HepG2 (cell line): ENCODE data around the gene DCAF8. TPM values are rescaled to one million over a fixed set of nuclear protein-coding genes. Genes with fewer than 3 reads are reported as not detected.

Source experiments
- ATAC-seq: fragments of 200-7000 bp; cut with Tn5 transposase; 3 replicates; pipeline ENCODE4 v1.9.1; 2020; ENCODE audit warnings: mild to moderate bottlenecking, moderate library complexity
- BruUV-seq: library from RNA; stranded (reverse); fragments of 400-500 nt; replicated peaks from 2 replicates; lab custom pipeline; 2021; lab: Mats Ljungman, UMichigan
- CTCF ChIA-PET: fragments of 300-600 bp; formaldehyde crosslinking; extraction: SDS; loops from one replicate; lab custom pipeline; 2021; ENCODE audit warnings: low total read pairs, inconsistent platforms, low intra/inter-chr PET ratio; lab: Yijun Ruan, JAX
- POLR2A ChIA-PET: fragments of 350-600 bp; sonication (Branson Sonifier 250); formaldehyde crosslinking; loops from one replicate; lab custom pipeline; 2020; ENCODE audit warnings: antibody characterized with exemption, inconsistent platforms; lab: Yijun Ruan, JAX
- DNase-seq: peaks from one replicate; pipeline ENCODE4 v3.0.0-alpha.2; 2015; ENCODE audit warnings: low spot score
- FAIRE-seq: peaks from 3 replicates; lab custom pipeline; 2011; peaks lifted over from hg19 to GRCh38; lab: Jason Lieb, UNC
- H2AFZ ChIP-seq: one replicate; pipeline ENCODE4 v1.6.1; 2011; ENCODE audit warnings: low read length, inconsistent platforms
- H3K27ac ChIP-seq: fragments of 300-600 bp; 3 replicates; pipeline ENCODE4 v1.8.0; 2011; ENCODE audit warnings: mixed run types, mild to moderate bottlenecking, mixed read lengths, low read length, inconsistent platforms; ENCODE audit not compliant: insufficient read depth; ENCODE audit errors: extremely low read length
- H3K27me3 ChIP-seq, 2 experiments: fragments of 200-600 bp in 1 of 2; 2 replicates in 1 of 2; 3 replicates in 1 of 2; pipeline versions ENCODE4 v1.6.0 to v1.8.0; 2011; ENCODE audit warnings: low read length in 2 of 2, mild to moderate bottlenecking in 2 of 2, moderate library complexity in 2 of 2, inconsistent platforms in 1 of 2; ENCODE audit not compliant: insufficient read depth in 2 of 2, control insufficient read depth in 1 of 2
- H3K36me3 ChIP-seq, 2 experiments: fragments of 200-600 bp in 1 of 2; replicated peaks in 1 of 2; 2 replicates in 1 of 2; 3 replicates in 1 of 2; pipeline versions ENCODE4 v1.5.1 to v1.8.0; 2011; ENCODE audit warnings: low read length in 2 of 2, inconsistent platforms in 1 of 2; ENCODE audit not compliant: insufficient read depth in 2 of 2, control insufficient read depth in 1 of 2
- H3K4me1 ChIP-seq: 2 replicates; pipeline ENCODE4 v1.5.1; 2012; ENCODE audit warnings: low read length, inconsistent platforms; ENCODE audit not compliant: insufficient read depth
- H3K4me2 ChIP-seq: 2 replicates; pipeline ENCODE4 v1.6.0; 2011; ENCODE audit warnings: low read depth, low read length, inconsistent platforms
- H3K4me3 ChIP-seq, 3 experiments: fragments of 200-600 bp in 1 of 3; sonication (generic), shearing (Covaris generic) in 1 of 3; replicated peaks in 1 of 3; 2 replicates each; pipeline ENCODE4 v1.5.1; 2011 to 2016; ENCODE audit warnings: low read length in 3 of 3, inconsistent platforms in 2 of 3, low read depth in 2 of 3, mild to moderate bottlenecking in 2 of 3, control low read depth in 1 of 3, mixed read lengths in 1 of 3; ENCODE audit not compliant: insufficient read depth in 1 of 3
- H3K79me2 ChIP-seq: one replicate; pipeline ENCODE4 v1.6.1; 2011; ENCODE audit warnings: low read length, inconsistent platforms; ENCODE audit not compliant: insufficient read depth
- H3K9ac ChIP-seq: 2 replicates; pipeline ENCODE4 v1.6.0; 2011; ENCODE audit warnings: mild to moderate bottlenecking, low read depth, low read length, inconsistent platforms; ENCODE audit not compliant: insufficient read depth
- H3K9me3 ChIP-seq: 2 replicates; pipeline ENCODE4 v1.5.1; 2012; ENCODE audit warnings: mild to moderate bottlenecking, low read length
- H4K20me1 ChIP-seq: 2 replicates; pipeline ENCODE4 v1.6.0; 2011; ENCODE audit warnings: inconsistent platforms, mild to moderate bottlenecking, low read length, moderate library complexity; ENCODE audit not compliant: insufficient read depth
- ARID3A ChIP-seq: IDR thresholded peaks from 2 replicates; pipeline ENCODE4 v1.6.1; 2012; ENCODE audit warnings: low read depth, low read length, improper control_type of control experiment
- GFI1 ChIP-seq: sonication (generic); formaldehyde crosslinking; IDR thresholded peaks from 2 replicates; pipeline ENCODE4 v1.5.0; 2020; ENCODE audit warnings: missing genetic modification reagents, mild to moderate bottlenecking, borderline replicate concordance
- GZF1 ChIP-seq: sonication (generic); formaldehyde crosslinking; IDR thresholded peaks from 2 replicates; pipeline ENCODE4 v1.5.1; 2020; ENCODE audit warnings: mild to moderate bottlenecking, missing genetic modification reagents
- HNF4A ChIP-seq: sonication (generic); formaldehyde crosslinking; IDR thresholded peaks from 2 replicates; pipeline ENCODE4 v1.4.0; 2020; ENCODE audit warnings: missing genetic modification reagents
- HNRNPL ChIP-seq: fragments of 200-400 bp; formaldehyde crosslinking; IDR thresholded peaks from 2 replicates; pipeline ENCODE4 v1.6.1; 2017; ENCODE audit warnings: mild to moderate bottlenecking, low read depth, low read length
- KAT7 ChIP-seq: IDR thresholded peaks from 2 replicates; pipeline ENCODE4 v1.6.1; 2018; ENCODE audit warnings: borderline replicate concordance, missing compliant biosample characterization
- KMT2A ChIP-seq: sonication (generic); formaldehyde crosslinking; IDR thresholded peaks from 2 replicates; pipeline ENCODE4 v1.4.0; 2020; ENCODE audit warnings: missing genetic modification reagents
- RBM22 ChIP-seq: fragments of 200-400 bp; formaldehyde crosslinking; optimal IDR thresholded peaks from 2 replicates; pipeline ENCODE3; 2017; ENCODE audit warnings: mild to moderate bottlenecking, low read length, moderate library complexity
- SMAD3 ChIP-seq: sonication (generic); formaldehyde crosslinking; IDR thresholded peaks from 2 replicates; pipeline ENCODE4 v1.4.0; 2020; ENCODE audit warnings: missing genetic modification reagents
- ZBTB33 ChIP-seq: sonication (generic); formaldehyde crosslinking; IDR thresholded peaks from 2 replicates; pipeline ENCODE4 v1.4.0; 2020; ENCODE audit warnings: missing genetic modification reagents
- ZFP91 ChIP-seq: sonication (generic); formaldehyde crosslinking; IDR thresholded peaks from 2 replicates; pipeline ENCODE4 v1.9.0; 2022; ENCODE audit warnings: missing genetic modification reagents, mild to moderate bottlenecking, borderline replicate concordance
- ZFY ChIP-seq: sonication (generic); formaldehyde crosslinking; IDR thresholded peaks from 2 replicates; pipeline ENCODE4 v1.4.0; 2020; ENCODE audit warnings: missing genetic modification reagents
- ZIK1 ChIP-seq: sonication (generic); formaldehyde crosslinking; IDR thresholded peaks from 2 replicates; pipeline ENCODE4 v1.5.0; 2020; ENCODE audit warnings: mild to moderate bottlenecking, low read depth, missing genetic modification reagents, borderline replicate concordance
- ZNF260 ChIP-seq: sonication (generic); formaldehyde crosslinking; IDR thresholded peaks from 2 replicates; pipeline ENCODE4 v1.4.0; 2020; ENCODE audit warnings: missing genetic modification reagents, low read depth, mild to moderate bottlenecking, borderline replicate concordance
- ZNF292 ChIP-seq: sonication (generic); formaldehyde crosslinking; IDR thresholded peaks from 2 replicates; pipeline ENCODE4 v1.8.1; 2022; ENCODE audit warnings: mild to moderate bottlenecking, low read depth, missing genetic modification reagents, borderline replicate concordance
- ZNF672 ChIP-seq: sonication (generic); formaldehyde crosslinking; IDR thresholded peaks from 2 replicates; pipeline ENCODE4 v1.8.1; 2022; ENCODE audit warnings: missing genetic modification reagents
- ZNF768 ChIP-seq: sonication (generic); formaldehyde crosslinking; IDR thresholded peaks from 2 replicates; pipeline ENCODE4 v1.4.0; 2020; ENCODE audit warnings: missing genetic modification reagents
- ZNF775 ChIP-seq: sonication (generic); formaldehyde crosslinking; IDR thresholded peaks from 2 replicates; pipeline ENCODE4 v1.4.0; 2020; ENCODE audit warnings: missing genetic modification reagents, mild to moderate bottlenecking, moderate library complexity, borderline replicate concordance
- WGBS: methylation state at CpG from one replicate; pipeline ENCODE4 v1.1.6; 2017; ENCODE audit warnings: low lambda C conversion rate; 5-methylcytosine and 5-hydroxymethylcytosine counted together
- in situ Hi-C: cut with HindIII; loops from 2 replicates; pipeline ENCODE4 v1.10.0; 2017; ENCODE audit warnings: low pct_unique_long_range_greater_than_20kb; ENCODE audit not compliant: extremely low pct_ligation_motif_present
- intact Hi-C: fragments of 100-400 bp; cut with micrococcal nuclease; formaldehyde crosslinking; loops from one replicate; pipeline ENCODE4 v1.10.0; 2022; ENCODE audit not compliant: unreplicated experiment
- polyA plus RNA-seq, 8 experiments: library from polyadenylated mRNA; depleted of rRNA in 3 of 8; stranded (reverse) in 7 of 8; unstranded in 1 of 8; fragments of >200 nt; fragmentation: Illumina TruSeq in 4 of 8; extraction: Trizol in 4 of 8; gene quantifications; 2 replicates each; pipeline versions ENCODE4 v1.2.1 to v1.2.3, GENCODE V29; 2011 to 2016; ENCODE audit warnings: low read depth in 4 of 8, missing spikeins in 1 of 8, mixed read lengths in 1 of 8; ENCODE audit not compliant: insufficient read depth in 1 of 8
- total RNA-seq, 5 experiments: library from RNA; depleted of rRNA; stranded (reverse); fragments of >200 nt; fragmentation: Illumina TruSeq; extraction: Trizol; gene quantifications; 2 replicates each; pipeline ENCODE4 v1.2.3, GENCODE V29; 2016; ENCODE audit warnings: low read depth in 1 of 5

Gene DCAF8
- total and polyA plus RNA-seq, 2 of the 13 experiments (the other 11 are each of a cell fraction or from before 2014, with no cell fraction given), result 73.4 to 79.8 TPM

- WGBS, result 90% methylated on average over 10 of the region's 10 CpGs
- no peak for FAIRE-seq
- H3K36me3 ChIP-seq, result peaks cover 45 to 78% of the 10 kb centered on the region in 2 experiments
Measured at GRCh38 chr1:160217481-160218051, 44.8 kb downstream of the DCAF8 start.

More at GRCh38 chr1:160217481-160218051, 44.8 kb downstream of the DCAF8 start:
- no peak overlapping the region for H2AFZ ChIP-seq
- H3K79me2 ChIP-seq, result no peaks in the 10 kb centered on the region
- intact Hi-C loops, result loop anchor here (5.0 kb wide), 1 partner anchor 35 kb away; no protein-coding TSS in a partner anchor
- H4K20me1 ChIP-seq, result no peaks in the 10 kb centered on the region; the same call in 1 of the 2 replicates
- H3K27ac ChIP-seq, result no peak overlapping the region
- ChIA-PET POLR2A (interaction anchor here (1.0 kb wide), 1 partner anchor 45 kb away, joined by 3 read pairs; the partner anchor contains the start of gene DCAF8), CTCF (no interaction called here)
- H3K9me3 ChIP-seq, result no peaks in the 10 kb centered on the region
- no peak overlapping the region for H3K4me2 ChIP-seq
- H3K9ac ChIP-seq, result no peak overlapping the region
- no TSS peak for BruUV-seq
- ATAC-seq, result no peak
- TF ChIP-seq ARID3A, result no peak
- no peak for TF ChIP-seq GZF1
- no peak for TF ChIP-seq ZNF292 (CRISPR knock-in tag)
- TF ChIP-seq ZNF672, result no peak
- TF ChIP-seq ZNF260, result no peak
- TF ChIP-seq ZNF775 (CRISPR knock-in tag), result no peak
- no peak for TF ChIP-seq ZNF768 (CRISPR knock-in tag)
- no peak for TF ChIP-seq ZIK1
- no peak for TF ChIP-seq GFI1 (CRISPR knock-in tag)
- TF ChIP-seq ZBTB33, result 0 out of 2 replicates have a peak, but pooled peaks have one; percentile 22
- TF ChIP-seq HNRNPL, result 0 out of 2 replicates have a peak, but pooled peaks have one; percentile 48
- TF ChIP-seq RBM22, result peak; percentile 24
- 0 out of 2 replicates have a peak, but pooled peaks have one; percentile 15 for TF ChIP-seq ZFP91 (CRISPR knock-in tag)
- TF ChIP-seq SMAD3 (CRISPR knock-in tag), result no peak
- TF ChIP-seq KMT2A (CRISPR knock-in tag), result no peak
- TF ChIP-seq ZFY (CRISPR knock-in tag), result no peak
- 0 out of 2 replicates have a peak, but pooled peaks have one; percentile 39 for TF ChIP-seq HNF4A (CRISPR knock-in tag)
- TF ChIP-seq KAT7 (CRISPR knock-in tag), result no peak
- no peak overlapping the region for H3K4me3 ChIP-seq
- H3K4me1 ChIP-seq, result peaks cover 16% of the 10 kb centered on the region
- H3K27me3 ChIP-seq, result no peaks in the 10 kb centered on the region
- DNase-seq, result no peak
- in situ Hi-C loops, result loop anchor here (10.0 kb wide), 1 partner anchor 113 kb away; no protein-coding TSS in a partner anchor
